Hematopoietic multipotent progenitor cell treated with erythropoietin and hydrocortisone succinate and interleukin-3 and kit ligand, for 4 days (in vitro differentiated cells): Measurements from ENCODE around the gene RAB39B.

Experiments used
- DNase-seq: peaks from one replicate; pipeline ENCODE4 v3.0.0-alpha.2; 2015

Gene RAB39B

DNA sequence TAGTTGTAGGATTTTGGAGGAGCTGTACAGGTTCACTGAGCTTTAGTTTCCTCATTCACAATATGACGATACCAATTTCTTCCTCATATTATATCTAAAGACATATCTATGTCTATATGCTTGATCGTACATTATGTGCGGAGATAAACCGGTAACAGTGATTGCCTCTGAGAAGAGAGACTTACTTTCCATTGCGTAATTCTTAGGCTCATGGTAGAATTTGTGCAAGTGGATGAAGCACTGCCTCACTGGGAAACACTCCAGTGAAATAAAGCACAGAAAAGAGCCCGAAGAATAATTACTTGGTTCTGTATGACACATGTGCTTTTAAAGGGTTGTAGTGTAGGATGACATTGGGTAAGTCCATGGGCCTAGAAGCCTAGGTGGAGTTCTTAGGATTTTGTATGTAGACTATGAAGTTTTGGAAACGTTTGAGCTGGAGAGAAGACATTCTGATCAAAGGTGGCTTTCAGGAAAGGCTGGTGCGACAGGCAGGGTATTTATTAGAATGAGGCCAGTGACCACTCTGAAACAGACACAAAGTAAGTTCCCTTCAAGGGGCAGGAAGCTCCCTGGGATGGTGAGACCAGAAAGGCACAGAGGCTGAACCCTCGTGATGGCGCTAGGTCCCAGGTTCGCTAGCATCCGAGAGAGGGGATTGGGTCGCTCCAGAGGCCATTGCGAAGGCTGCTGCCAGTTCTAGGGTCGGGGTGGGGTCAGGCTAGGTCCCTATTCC is 48.7 kb downstream of the RAB39B start:
- peak; percentile 9 for DNase-seq

DNA sequence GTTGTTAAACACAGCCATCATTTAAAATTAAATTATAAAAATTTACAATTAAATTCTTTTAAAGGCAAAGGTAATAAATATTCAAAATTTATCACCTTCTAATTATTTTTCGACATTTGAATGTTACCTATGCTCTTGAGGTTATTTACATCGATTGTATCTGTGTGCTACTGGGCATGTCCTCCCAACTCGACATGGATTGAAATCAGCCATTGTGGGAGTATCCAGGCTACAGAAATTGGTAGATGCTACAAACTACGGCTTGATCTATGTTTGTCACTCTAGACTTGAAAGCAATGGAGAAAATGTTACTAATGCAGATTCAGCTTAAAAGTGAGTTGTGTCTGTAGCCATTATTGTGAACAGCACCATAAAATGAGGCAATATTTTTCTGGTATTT is 50.6 kb downstream of the RAB39B start:
- no peak for DNase-seq

DNA sequence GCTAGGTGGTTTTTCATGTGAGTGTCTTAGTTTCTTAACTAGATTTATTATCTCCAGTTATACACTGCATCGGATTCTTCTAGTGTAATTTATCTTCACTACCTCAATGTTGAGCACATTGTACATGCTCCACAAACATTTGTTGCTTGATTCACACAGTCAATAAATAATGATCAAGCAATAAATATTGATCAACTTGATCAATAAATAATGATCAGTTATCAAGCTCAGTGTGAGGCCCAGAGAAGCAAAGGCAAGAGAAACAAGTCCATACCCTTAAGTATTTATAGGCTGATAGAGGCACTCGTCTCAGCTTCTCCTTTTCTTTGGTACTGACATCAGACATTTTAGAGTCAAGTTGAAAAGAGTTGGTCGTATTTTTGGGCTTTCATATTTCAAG is 53.1 kb downstream of the RAB39B start:
- DNase-seq = no peak
